ENCODE results near the gene UBAP1. TPM values are rescaled to one million over a fixed set of nuclear protein-coding genes. Genes with fewer than 3 reads are reported as not detected.
"Not testable (repeated sequence)": the region's sequence is repeated elsewhere in the genome, so short reads cannot be mapped to it uniquely, and the experiment has no call there.

Gene UBAP1
- total RNA-seq, 2 experiments from 2014 or later: 47.1 to 50.4 TPM

DNA sequence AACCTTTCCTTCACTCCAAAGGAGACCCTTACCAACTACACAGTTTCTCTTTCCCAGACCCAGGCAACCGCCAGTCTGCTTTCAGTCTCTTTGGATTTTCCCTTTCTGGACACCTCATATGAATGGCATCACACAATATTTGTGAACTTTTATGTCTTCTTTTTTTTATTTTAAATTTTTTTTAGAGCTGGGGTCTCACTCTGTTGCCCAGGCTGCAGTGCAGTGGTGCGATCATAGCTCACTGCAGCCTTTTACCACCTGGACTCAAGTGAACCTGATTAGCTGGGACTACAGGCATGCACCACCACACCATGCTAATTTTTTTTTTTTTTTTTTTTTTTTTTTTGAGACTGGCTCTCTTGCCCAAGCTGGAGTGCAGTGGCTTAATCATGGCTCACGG is 37.5 kb downstream of the UBAP1 start:
- Histone ChIP-seq H3K27me3 (ENCODE audit: control insufficient read depth in 1 of 2, insufficient read depth in 2 of 2, low read length in 2 of 2) (no peaks in the 10 kb centered on the region), H3K9me3 (ENCODE audit: control insufficient read depth in 1 of 2, insufficient read depth in 1 of 2, low read length in 2 of 2) (no peaks in the 10 kb centered on the region), H3K27ac (ENCODE audit: low read depth in 1 of 2, low read length in 2 of 2) (no peak overlapping the region), H3K4me1 (ENCODE audit: insufficient read depth, low read length) (peaks cover 3% of the 10 kb centered on the region), H3K36me3 (ENCODE audit: insufficient read depth, low read length) (peaks cover 8% of the 10 kb centered on the region), H3K4me3 (ENCODE audit: low read length) (no peak overlapping the region)
- Mint-ChIP-seq H3K9me3 (no peaks in the 10 kb centered on the region), H3K27me3 (no peaks in the 10 kb centered on the region), H3K4me3 (no peak overlapping the region), H3K27ac (no peak overlapping the region), H3K4me1 (ENCODE audit: low read depth) (peaks cover 39% of the 10 kb centered on the region), H3K36me3 (ENCODE audit: low read depth) (peaks cover 22% of the 10 kb centered on the region)
- intact Hi-C loops (cut with DNase I, micrococcal nuclease): no loop called here
- ATAC-seq (ENCODE audit: poor library complexity) (no peak), DNase-seq (no peak)
- TF ChIP-seq, protein P1, sequence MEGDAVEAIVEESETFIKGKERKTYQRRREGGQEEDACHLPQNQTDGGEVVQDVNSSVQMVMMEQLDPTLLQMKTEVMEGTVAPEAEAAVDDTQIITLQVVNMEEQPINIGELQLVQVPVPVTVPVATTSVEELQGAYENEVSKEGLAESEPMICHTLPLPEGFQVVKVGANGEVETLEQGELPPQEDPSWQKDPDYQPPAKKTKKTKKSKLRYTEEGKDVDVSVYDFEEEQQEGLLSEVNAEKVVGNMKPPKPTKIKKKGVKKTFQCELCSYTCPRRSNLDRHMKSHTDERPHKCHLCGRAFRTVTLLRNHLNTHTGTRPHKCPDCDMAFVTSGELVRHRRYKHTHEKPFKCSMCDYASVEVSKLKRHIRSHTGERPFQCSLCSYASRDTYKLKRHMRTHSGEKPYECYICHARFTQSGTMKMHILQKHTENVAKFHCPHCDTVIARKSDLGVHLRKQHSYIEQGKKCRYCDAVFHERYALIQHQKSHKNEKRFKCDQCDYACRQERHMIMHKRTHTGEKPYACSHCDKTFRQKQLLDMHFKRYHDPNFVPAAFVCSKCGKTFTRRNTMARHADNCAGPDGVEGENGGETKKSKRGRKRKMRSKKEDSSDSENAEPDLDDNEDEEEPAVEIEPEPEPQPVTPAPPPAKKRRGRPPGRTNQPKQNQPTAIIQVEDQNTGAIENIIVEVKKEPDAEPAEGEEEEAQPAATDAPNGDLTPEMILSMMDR (IDR thresholded peaks at IDR 0.05): no peak
- ChIA-PET POLR2A (no interaction called here), CTCF (no interaction called here)

DNA sequence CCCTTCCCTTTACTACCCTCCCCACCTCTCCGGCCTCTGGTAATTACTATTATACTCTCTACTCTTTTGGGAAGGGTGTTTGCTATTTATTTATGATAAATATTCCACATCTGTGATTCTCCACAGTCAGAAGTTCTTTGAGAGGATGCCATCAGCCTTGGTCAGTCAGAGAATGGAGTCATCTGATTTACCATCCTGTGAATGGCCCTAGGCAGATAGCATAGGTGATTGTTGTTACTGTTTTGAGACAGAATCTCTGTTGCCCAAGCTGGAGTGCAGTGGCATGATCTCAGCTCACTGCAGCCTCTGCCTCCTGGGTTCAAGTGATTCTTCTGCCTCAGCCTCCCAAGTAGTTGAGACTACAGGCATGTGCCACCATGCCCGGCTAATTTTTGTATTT is 38.2 kb downstream of the UBAP1 start:
- H3K9me3 Mint-ChIP-seq; intact Hi-C loops (cut with DNase I, micrococcal nuclease); H3K27ac ChIP-seq (ENCODE audit: low read depth in 1 of 2, low read length in 2 of 2); H3K9me3 ChIP-seq (ENCODE audit: control insufficient read depth in 1 of 2, insufficient read depth in 1 of 2, low read length in 2 of 2); H3K27ac Mint-ChIP-seq; H3K27me3 Mint-ChIP-seq; H3K4me3 Mint-ChIP-seq; H3K27me3 ChIP-seq (ENCODE audit: control insufficient read depth in 1 of 2, insufficient read depth in 2 of 2, low read length in 2 of 2); H3K4me1 ChIP-seq (ENCODE audit: insufficient read depth, low read length); ATAC-seq (ENCODE audit: poor library complexity); DNase-seq; CTCF ChIA-PET; H3K36me3 ChIP-seq (ENCODE audit: insufficient read depth, low read length); POLR2A ChIA-PET; H3K4me3 ChIP-seq (ENCODE audit: low read length): not testable (repeated sequence)
- Mint-ChIP-seq H3K4me1 (ENCODE audit: low read depth) (peaks cover 37% of the 10 kb centered on the region), H3K36me3 (ENCODE audit: low read depth) (peaks cover 29% of the 10 kb centered on the region)

DNA sequence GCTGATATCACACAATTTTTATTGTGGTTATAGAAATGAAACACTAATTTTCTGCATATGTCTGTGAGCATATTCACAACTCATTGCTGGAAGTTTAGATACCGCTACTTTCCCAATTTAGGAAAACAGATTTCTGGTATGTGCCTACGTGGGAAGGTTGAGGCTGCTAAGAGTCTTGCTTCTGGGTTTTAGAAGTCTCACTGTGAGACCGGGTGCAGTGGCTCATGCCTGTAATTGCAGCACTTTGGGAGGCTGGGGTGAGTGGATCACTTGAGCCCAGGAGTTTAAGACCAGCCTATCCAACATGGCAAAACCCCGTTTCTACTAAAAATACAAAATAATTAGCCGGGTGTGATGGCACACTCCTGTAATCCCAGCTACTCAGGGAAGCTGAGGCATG is 39.6 kb downstream of the UBAP1 start:
- H3K4me3 Mint-ChIP-seq: no peak overlapping the region
- intact Hi-C loops (cut with DNase I, micrococcal nuclease): no loop called here
- H3K27me3 ChIP-seq (ENCODE audit: control insufficient read depth in 1 of 2, insufficient read depth in 2 of 2, low read length in 2 of 2): no peaks in the 10 kb centered on the region
- no peak for ATAC-seq (ENCODE audit: poor library complexity)
- H3K27me3 Mint-ChIP-seq: no peaks in the 10 kb centered on the region
- H3K27ac Mint-ChIP-seq: no peak overlapping the region
- no peak for DNase-seq
- ChIA-PET POLR2A (no interaction called here), CTCF (interaction anchor here (0.9 kb wide), 1 partner anchor 51 kb away, joined by 3 read pairs; no protein-coding TSS in a partner anchor)
- peaks cover 32% of the 10 kb centered on the region for H3K36me3 Mint-ChIP-seq (ENCODE audit: low read depth)
- H3K4me1 ChIP-seq (ENCODE audit: insufficient read depth, low read length): peaks cover 3% of the 10 kb centered on the region
- H3K9me3 Mint-ChIP-seq: no peaks in the 10 kb centered on the region
- H3K9me3 ChIP-seq (ENCODE audit: control insufficient read depth in 1 of 2, insufficient read depth in 1 of 2, low read length in 2 of 2): no peaks in the 10 kb centered on the region
- TF ChIP-seq, protein P1 (IDR thresholded peaks at IDR 0.05): no peak
- H3K4me3 ChIP-seq (ENCODE audit: low read length): no peak overlapping the region
- no peak overlapping the region for H3K27ac ChIP-seq (ENCODE audit: low read depth in 1 of 2, low read length in 2 of 2)
- peaks cover 8% of the 10 kb centered on the region for H3K36me3 ChIP-seq (ENCODE audit: insufficient read depth, low read length)
- H3K4me1 Mint-ChIP-seq (ENCODE audit: low read depth): peaks cover 33% of the 10 kb centered on the region

DNA sequence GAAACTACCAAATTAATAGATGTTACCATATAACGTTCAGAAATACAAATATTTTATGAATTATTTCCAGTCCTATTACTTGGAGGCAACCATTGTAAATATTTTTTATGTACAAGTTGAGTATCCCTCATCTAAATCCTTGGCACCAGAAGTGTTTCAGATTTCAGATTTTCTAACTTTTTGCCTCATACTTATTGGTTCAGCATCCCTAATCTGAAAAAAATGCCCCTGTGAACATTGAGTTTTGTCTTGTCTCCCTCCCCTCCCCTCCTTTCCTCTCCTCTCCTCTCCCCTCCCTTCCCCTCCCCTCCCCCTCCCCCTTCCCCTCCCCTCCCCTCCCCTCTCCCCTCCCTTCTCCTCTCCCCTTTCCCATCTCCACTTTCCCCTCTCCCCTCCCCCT is 40.6 kb downstream of the UBAP1 start:
- Mint-ChIP-seq H3K4me3 (no peak overlapping the region), H3K4me1 (ENCODE audit: low read depth) (peaks cover 23% of the 10 kb centered on the region), H3K9me3 (no peaks in the 10 kb centered on the region)

More for the DNA sequence above, 40.6 kb downstream of the UBAP1 start:
- ChIA-PET CTCF (no interaction called here), POLR2A (no interaction called here)
- DNase-seq (no peak), ATAC-seq (ENCODE audit: poor library complexity) (no peak)
- Histone ChIP-seq H3K4me3 (ENCODE audit: low read length) (no peak overlapping the region), H3K27me3 (ENCODE audit: control insufficient read depth in 1 of 2, insufficient read depth in 2 of 2, low read length in 2 of 2) (no peaks in the 10 kb centered on the region), H3K9me3 (ENCODE audit: control insufficient read depth in 1 of 2, insufficient read depth in 1 of 2, low read length in 2 of 2) (no peaks in the 10 kb centered on the region), H3K36me3 (ENCODE audit: insufficient read depth, low read length) (peaks cover 15% of the 10 kb centered on the region), H3K27ac (ENCODE audit: low read depth in 1 of 2, low read length in 2 of 2) (no peak overlapping the region), H3K4me1 (ENCODE audit: insufficient read depth, low read length) (peaks cover 3% of the 10 kb centered on the region)
- Mint-ChIP-seq H3K27ac (no peak overlapping the region), H3K36me3 (ENCODE audit: low read depth) (peaks cover 36% of the 10 kb centered on the region), H3K27me3 (no peaks in the 10 kb centered on the region)
- TF ChIP-seq, protein P1 (IDR thresholded peaks at IDR 0.05): no peak
- intact Hi-C loops (cut with DNase I, micrococcal nuclease): no loop called here
